Peyer's patch (tissue), 4 donors: ENCODE data around the gene CRYBA1.

Experiments
- POLR2A ChIP-seq, 2 donors: fragments of 450-650 bp; IDR thresholded peaks; one replicate each; pipeline ENCODE4 v1.5.1; 2017; ENCODE audit warnings: antibody characterized with exemption in 2 of 2, mild to moderate bottlenecking in 2 of 2, moderate library complexity in 2 of 2
- TF ChIP-seq, protein P1 (sequence below), 6 experiments: fragments of 450-650 bp in 4 of 6; fragments of 200-600 bp in 2 of 6; sonication (generic) in 1 of 6; IDR thresholded peaks; one replicate each; pipeline ENCODE4 v1.5.1; 2017 to 2019; ENCODE audit warnings: antibody characterized with exemption in 6 of 6, mild to moderate bottlenecking in 3 of 6, moderate library complexity in 1 of 6

GRCh38 chr17:29242790-29243189 is 3.9 kb upstream of the CRYBA1 start:
- TF ChIP-seq, protein P1, sequence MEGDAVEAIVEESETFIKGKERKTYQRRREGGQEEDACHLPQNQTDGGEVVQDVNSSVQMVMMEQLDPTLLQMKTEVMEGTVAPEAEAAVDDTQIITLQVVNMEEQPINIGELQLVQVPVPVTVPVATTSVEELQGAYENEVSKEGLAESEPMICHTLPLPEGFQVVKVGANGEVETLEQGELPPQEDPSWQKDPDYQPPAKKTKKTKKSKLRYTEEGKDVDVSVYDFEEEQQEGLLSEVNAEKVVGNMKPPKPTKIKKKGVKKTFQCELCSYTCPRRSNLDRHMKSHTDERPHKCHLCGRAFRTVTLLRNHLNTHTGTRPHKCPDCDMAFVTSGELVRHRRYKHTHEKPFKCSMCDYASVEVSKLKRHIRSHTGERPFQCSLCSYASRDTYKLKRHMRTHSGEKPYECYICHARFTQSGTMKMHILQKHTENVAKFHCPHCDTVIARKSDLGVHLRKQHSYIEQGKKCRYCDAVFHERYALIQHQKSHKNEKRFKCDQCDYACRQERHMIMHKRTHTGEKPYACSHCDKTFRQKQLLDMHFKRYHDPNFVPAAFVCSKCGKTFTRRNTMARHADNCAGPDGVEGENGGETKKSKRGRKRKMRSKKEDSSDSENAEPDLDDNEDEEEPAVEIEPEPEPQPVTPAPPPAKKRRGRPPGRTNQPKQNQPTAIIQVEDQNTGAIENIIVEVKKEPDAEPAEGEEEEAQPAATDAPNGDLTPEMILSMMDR (IDR thresholded peaks at IDR 0.05): no peak
- no peak for TF ChIP-seq POLR2A (IDR thresholded peaks at IDR 0.05)
